ENCODE data around the gene ITGA5.

ITGA5 gene

GRCh38 chr12:54363047-54363446 lies 56.0 kb downstream of the ITGA5 start:
- no peaks in the 10 kb centered on the region for H3K9me2 ChIP-seq (replicated peaks; ENCODE audit: insufficient read depth, low read length)
- no peak overlapping the region for H3K9ac ChIP-seq (ENCODE audit: low read length)
- H3K4me2 ChIP-seq (ENCODE audit: low read depth, low read length, poor library complexity, severe bottlenecking), result no peak overlapping the region
- no peaks in the 10 kb centered on the region for H3K9me3 ChIP-seq (ENCODE audit: insufficient read depth, low read length)
- H3K4me3 ChIP-seq (ENCODE audit: insufficient read depth, low read length, poor library complexity, severe bottlenecking), result no peak overlapping the region
- no peaks in the 10 kb centered on the region for H3K79me2 ChIP-seq (ENCODE audit: insufficient read depth, low read length)
- peaks cover 12% of the 10 kb centered on the region for H3F3A ChIP-seq (ENCODE audit: insufficient read depth)
- no peaks in the 10 kb centered on the region for H4K20me1 ChIP-seq (ENCODE audit: low read depth, low read length)
- no peak for TF ChIP-seq CTCF (IDR thresholded peaks at IDR 0.05; ENCODE audit: insufficient read depth, low read length, poor library complexity, severe bottlenecking)
- TF ChIP-seq EZH2phosphoT487 (conservative IDR thresholded peaks at IDR 0.05; ENCODE audit: low read length), result no peak
- H2AFZ ChIP-seq (ENCODE audit: low read depth, low read length, severe bottlenecking), result no peak overlapping the region
- no peaks in the 10 kb centered on the region for H3K27me3 ChIP-seq (ENCODE audit: low read length)
- H3K36me3 ChIP-seq (ENCODE audit: low read length), result no peaks in the 10 kb centered on the region
- no peak overlapping the region for H3K27ac ChIP-seq (ENCODE audit: low read depth, low read length)

- Histone ChIP-seq H2AFZ (ENCODE audit: low read depth, low read length, severe bottlenecking) (no peak overlapping the region), H3K9me2 (replicated peaks; ENCODE audit: insufficient read depth, low read length) (no peaks in the 10 kb centered on the region), H3K4me2 (ENCODE audit: low read depth, low read length, poor library complexity, severe bottlenecking) (no peak overlapping the region), H3K9me3 (ENCODE audit: insufficient read depth, low read length) (no peaks in the 10 kb centered on the region), H3K4me3 (ENCODE audit: insufficient read depth, low read length, poor library complexity, severe bottlenecking) (no peak overlapping the region), H3F3A (ENCODE audit: insufficient read depth) (peaks cover 14% of the 10 kb centered on the region), H3K27ac (ENCODE audit: low read depth, low read length) (peak overlapping the region; percentile 14; the same call in 1 of the 2 replicates), H3K79me2 (ENCODE audit: insufficient read depth, low read length) (no peaks in the 10 kb centered on the region), H3K27me3 (ENCODE audit: low read length) (no peaks in the 10 kb centered on the region), H4K20me1 (ENCODE audit: low read depth, low read length) (no peaks in the 10 kb centered on the region), H3K9ac (ENCODE audit: low read length) (no peak overlapping the region), H3K36me3 (ENCODE audit: low read length) (no peaks in the 10 kb centered on the region)
- no peak for TF ChIP-seq CTCF (IDR thresholded peaks at IDR 0.05; ENCODE audit: insufficient read depth, low read length, poor library complexity, severe bottlenecking)
- TF ChIP-seq EZH2phosphoT487 (conservative IDR thresholded peaks at IDR 0.05; ENCODE audit: low read length), result no peak
Observed at GRCh38 chr12:54360717-54361456, 58.2 kb downstream of the ITGA5 start.

GRCh38 chr12:54359762-54360351 lies 59.2 kb downstream of the ITGA5 start:
- Histone ChIP-seq H3K27me3 (ENCODE audit: low read length) (no peaks in the 10 kb centered on the region), H3K79me2 (ENCODE audit: insufficient read depth, low read length) (no peaks in the 10 kb centered on the region), H3K4me2 (ENCODE audit: low read depth, low read length, poor library complexity, severe bottlenecking) (peak overlapping the region; percentile 64), H3K9ac (ENCODE audit: low read length) (peak overlapping the region; percentile 84), H3K27ac (ENCODE audit: low read depth, low read length) (peak overlapping the region; percentile 56), H3F3A (ENCODE audit: insufficient read depth) (peaks cover 14% of the 10 kb centered on the region), H4K20me1 (ENCODE audit: low read depth, low read length) (no peaks in the 10 kb centered on the region), H3K4me3 (ENCODE audit: insufficient read depth, low read length, poor library complexity, severe bottlenecking) (peak overlapping the region; percentile 45), H2AFZ (ENCODE audit: low read depth, low read length, severe bottlenecking) (peak overlapping the region; percentile 46), H3K9me2 (replicated peaks; ENCODE audit: insufficient read depth, low read length) (no peaks in the 10 kb centered on the region), H3K9me3 (ENCODE audit: insufficient read depth, low read length) (no peaks in the 10 kb centered on the region), H3K36me3 (ENCODE audit: low read length) (no peaks in the 10 kb centered on the region)
- TF ChIP-seq CTCF (IDR thresholded peaks at IDR 0.05; ENCODE audit: insufficient read depth, low read length, poor library complexity, severe bottlenecking), result no peak
- no peak for TF ChIP-seq EZH2phosphoT487 (conservative IDR thresholded peaks at IDR 0.05; ENCODE audit: low read length)
